Iris pigment epithelial cell (primary cell): ENCODE data around the gene DHPS.
"Not testable (repeated sequence)": the region's sequence is repeated elsewhere in the genome, so short reads cannot be mapped to it uniquely, and the experiment has no call there.

ENCODE experiments used
- DNase-seq: peaks from one replicate; pipeline ENCODE4 v3.0.0-alpha.2; 2011; ENCODE audit warnings: low read depth

The DHPS gene

GRCh38 chr19:12705654-12706331 is 24.1 kb upstream of the DHPS start:
- no peak for DNase-seq

GRCh38 chr19:12705169-12705568 is 23.5 kb upstream of the DHPS start:
- DNase-seq: no peak

GRCh38 chr19:12703046-12703445 is 21.4 kb upstream of the DHPS start:
- DNase-seq: peak; percentile 47

- no peak for DNase-seq
These were observed 20.1 kb upstream of the DHPS start for GRCh38 chr19:12701596-12702282.

GRCh38 chr19:12698138-12698537 is 16.5 kb upstream of the DHPS start:
- DNase-seq: no peak

GRCh38 chr19:12697425-12697824 is 15.7 kb upstream of the DHPS start:
- DNase-seq: not testable (repeated sequence)

GRCh38 chr19:12696366-12697335 is 15.0 kb upstream of the DHPS start, which contains the start of gene FBXW9:
Gene FBXW9, minus strand, starts transcription at chr19:12696631. Its CDS starts 50 bp downstream, at chr19:12696581.
- peak; percentile 94 for DNase-seq

- DNase-seq: peak; percentile 5
These were observed 14.3 kb upstream of the DHPS start for GRCh38 chr19:12695997-12696365.

GRCh38 chr19:12695514-12695913 is 13.8 kb upstream of the DHPS start:
- no peak for DNase-seq

GRCh38 chr19:12695096-12695495 is 13.4 kb upstream of the DHPS start:
- no peak for DNase-seq

- DNase-seq: no peak
These were observed 13.0 kb upstream of the DHPS start for GRCh38 chr19:12694641-12695040.

- DNase-seq: no peak
These were observed 11.3 kb upstream of the DHPS start for GRCh38 chr19:12692960-12693359.

- DNase-seq: no peak
These were observed 8.0 kb upstream of the DHPS start for GRCh38 chr19:12689581-12690216.

- no peak for DNase-seq
These were observed 7.3 kb upstream of the DHPS start for GRCh38 chr19:12689012-12689411.

GRCh38 chr19:12687496-12688196 is 6.0 kb upstream of the DHPS start, which contains the start of gene GNG14:
Gene GNG14, plus strand, starts transcription at chr19:12687998. Its CDS starts 51 bp downstream, at chr19:12688049.
- DNase-seq: no peak

GRCh38 chr19:12685831-12686230 is 4.2 kb upstream of the DHPS start:
- DNase-seq: no peak

- no peak for DNase-seq
These were observed 1.6 kb downstream of the DHPS start for GRCh38 chr19:12680034-12680433.

GRCh38 chr19:12678039-12678438 is 3.6 kb downstream of the DHPS start:
- DNase-seq: not testable (repeated sequence)

GRCh38 chr19:12676928-12677327 is 4.8 kb downstream of the DHPS start:
- no peak for DNase-seq

- DNase-seq: peak; percentile 68
These were observed 5.3 kb downstream of the DHPS start for GRCh38 chr19:12676384-12676792.

GRCh38 chr19:12675940-12676339 is 5.7 kb downstream of the DHPS start:
- DNase-seq: no peak
